GM20000 (cell line): ENCODE results near the gene ALDH3B2.
"Not testable (repeated sequence)": the region's sequence is repeated elsewhere in the genome, so short reads cannot be mapped to it uniquely, and the experiment has no call there.

Source experiments
- DNase-seq: peaks from one replicate; pipeline ENCODE4 v3.0.0; 2012; ENCODE audit warnings: low spot score
- TF ChIP-seq, protein P1 (sequence below): IDR thresholded peaks from 2 replicates; pipeline ENCODE4 v1.5.1; 2012; ENCODE audit warnings: mild to moderate bottlenecking, control low read depth; ENCODE audit errors: extremely low read depth, missing control alignments

The ALDH3B2 gene

DNA sequence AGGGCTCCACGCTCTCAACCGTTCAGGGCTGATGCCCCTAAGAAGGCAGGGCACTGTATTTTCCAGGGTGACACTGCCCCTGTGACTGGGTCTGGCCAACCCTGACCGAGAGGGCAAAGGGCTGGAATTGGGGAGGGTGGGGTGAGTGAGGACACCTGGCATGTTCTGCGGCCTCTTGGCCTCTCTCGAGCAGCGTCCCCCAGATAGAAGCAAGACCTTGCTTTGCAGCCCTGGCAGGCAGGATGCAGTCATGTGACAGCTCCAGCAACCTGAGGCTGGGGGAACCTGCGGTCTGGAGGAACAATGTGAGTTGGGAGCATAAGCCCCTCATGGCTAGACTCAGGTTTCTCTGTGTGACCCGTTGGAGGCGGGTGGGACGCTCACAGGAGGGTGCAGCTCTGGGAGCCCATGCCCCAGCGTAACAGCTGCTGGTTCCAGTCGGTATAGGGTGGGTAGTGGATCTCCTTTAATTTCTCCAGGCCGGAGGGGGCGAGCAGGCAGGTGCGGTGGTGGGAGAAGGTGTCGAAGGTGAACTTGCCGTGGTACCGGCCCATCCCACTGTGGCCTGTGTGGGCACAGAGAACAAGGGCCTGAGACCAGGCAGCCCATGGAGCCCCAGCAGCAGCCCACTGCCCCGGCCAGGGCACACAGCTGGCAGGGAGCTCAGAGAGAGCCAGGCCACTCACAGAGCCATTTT is 11.4 kb downstream of the ALDH3B2 start:
- DNase-seq, result no peak
- TF ChIP-seq, protein P1, sequence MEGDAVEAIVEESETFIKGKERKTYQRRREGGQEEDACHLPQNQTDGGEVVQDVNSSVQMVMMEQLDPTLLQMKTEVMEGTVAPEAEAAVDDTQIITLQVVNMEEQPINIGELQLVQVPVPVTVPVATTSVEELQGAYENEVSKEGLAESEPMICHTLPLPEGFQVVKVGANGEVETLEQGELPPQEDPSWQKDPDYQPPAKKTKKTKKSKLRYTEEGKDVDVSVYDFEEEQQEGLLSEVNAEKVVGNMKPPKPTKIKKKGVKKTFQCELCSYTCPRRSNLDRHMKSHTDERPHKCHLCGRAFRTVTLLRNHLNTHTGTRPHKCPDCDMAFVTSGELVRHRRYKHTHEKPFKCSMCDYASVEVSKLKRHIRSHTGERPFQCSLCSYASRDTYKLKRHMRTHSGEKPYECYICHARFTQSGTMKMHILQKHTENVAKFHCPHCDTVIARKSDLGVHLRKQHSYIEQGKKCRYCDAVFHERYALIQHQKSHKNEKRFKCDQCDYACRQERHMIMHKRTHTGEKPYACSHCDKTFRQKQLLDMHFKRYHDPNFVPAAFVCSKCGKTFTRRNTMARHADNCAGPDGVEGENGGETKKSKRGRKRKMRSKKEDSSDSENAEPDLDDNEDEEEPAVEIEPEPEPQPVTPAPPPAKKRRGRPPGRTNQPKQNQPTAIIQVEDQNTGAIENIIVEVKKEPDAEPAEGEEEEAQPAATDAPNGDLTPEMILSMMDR, result no peak

DNA sequence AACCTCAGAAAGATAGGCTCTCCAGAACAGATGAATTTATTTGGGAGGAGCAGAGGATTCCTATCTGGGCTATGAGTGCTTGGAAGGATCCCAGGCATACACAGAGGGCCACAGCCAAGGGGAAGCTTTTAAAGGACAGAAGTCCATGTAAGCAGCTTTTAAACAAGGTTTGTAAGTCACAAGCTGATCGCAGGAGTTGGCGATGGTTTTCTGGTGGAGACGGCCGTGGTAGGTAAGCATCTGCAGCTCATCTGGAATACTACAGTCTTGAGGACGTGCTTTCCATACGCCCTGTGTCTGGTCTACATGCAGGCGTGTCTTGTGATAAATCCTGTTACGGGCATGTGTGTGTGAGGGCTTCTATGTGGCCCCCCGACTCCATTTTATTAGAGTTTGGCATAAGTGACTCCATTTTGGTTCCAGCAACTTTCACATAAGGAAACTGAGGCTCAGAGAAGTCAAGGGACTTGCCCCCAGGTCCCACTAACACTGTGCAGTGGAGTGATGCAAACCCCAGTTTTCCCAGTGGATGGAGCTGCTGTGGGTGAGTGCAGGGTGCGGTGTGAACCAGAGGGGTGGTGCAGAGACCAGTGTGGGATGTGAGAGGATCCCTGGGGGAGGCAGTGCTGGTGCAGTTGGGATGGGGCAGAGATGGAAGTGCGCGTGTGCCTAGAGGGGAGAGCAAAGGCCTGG is 12.1 kb downstream of the ALDH3B2 start:
- TF ChIP-seq, protein P1, result no peak
- no peak for DNase-seq

DNA sequence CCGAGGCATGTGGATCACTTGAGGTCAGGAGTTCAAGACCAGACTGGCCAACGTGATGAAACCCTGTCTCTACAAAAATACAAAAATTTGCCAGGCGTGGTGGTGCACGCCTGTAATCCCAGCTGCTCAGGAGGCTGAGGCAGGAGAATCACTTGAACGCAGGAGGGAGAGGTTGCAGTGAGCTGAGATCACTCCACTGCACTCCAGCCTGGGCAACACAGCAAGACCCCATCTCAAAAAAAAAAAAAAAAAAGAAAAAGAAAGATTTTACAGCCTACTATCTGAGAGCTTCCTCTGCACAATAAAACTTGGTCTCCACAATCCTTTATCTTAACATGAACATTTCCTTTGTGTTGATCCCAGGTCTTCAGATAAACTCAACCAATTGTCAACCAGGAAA is 13.7 kb downstream of the ALDH3B2 start:
- not testable (repeated sequence) for DNase-seq

DNA sequence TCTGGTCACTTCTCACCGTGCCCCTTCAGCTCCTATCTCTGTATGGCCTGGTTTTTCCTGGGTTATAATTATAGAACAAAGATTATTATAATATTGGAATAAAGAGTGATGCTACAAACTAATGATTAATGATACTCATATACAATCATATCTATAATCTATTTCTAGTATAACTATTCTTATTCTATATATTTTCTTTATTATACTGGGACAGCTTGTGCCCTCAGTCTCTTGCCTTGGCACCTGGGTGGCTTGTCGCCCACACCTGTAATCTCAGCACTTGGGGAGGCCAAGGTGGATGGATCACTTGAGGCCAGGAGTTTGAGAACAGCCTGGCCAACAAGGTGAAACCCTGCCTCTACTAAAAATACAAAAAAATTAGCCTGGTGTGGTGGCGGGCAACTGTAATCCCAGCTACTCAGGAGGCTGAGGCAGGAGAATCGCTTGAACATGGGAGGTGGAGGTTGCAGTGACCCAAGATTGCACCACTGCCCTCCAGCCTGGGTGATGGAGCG is 14.7 kb downstream of the ALDH3B2 start:
- not testable (repeated sequence) for DNase-seq

DNA sequence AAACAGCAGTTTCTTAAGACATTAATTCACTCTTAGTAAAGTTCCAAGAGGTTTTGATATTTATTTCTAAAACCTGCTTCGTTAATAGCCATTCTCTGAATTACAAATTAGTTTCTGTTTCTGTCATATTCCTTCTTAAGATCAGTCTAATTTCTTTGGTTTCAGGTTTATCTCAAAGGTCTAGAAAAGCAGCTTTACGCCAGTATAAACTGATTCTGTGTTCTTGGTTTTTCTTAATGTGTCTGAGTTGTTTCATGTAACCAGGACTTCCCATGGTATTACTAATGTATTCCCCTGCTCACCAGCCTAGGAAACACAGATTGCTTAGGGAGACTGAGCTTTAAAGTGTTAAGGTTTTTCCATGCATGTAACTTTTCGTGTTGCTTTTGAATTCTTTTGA is 17.1 kb downstream of the ALDH3B2 start:
- TF ChIP-seq, protein P1, result no peak
- no peak for DNase-seq

DNA sequence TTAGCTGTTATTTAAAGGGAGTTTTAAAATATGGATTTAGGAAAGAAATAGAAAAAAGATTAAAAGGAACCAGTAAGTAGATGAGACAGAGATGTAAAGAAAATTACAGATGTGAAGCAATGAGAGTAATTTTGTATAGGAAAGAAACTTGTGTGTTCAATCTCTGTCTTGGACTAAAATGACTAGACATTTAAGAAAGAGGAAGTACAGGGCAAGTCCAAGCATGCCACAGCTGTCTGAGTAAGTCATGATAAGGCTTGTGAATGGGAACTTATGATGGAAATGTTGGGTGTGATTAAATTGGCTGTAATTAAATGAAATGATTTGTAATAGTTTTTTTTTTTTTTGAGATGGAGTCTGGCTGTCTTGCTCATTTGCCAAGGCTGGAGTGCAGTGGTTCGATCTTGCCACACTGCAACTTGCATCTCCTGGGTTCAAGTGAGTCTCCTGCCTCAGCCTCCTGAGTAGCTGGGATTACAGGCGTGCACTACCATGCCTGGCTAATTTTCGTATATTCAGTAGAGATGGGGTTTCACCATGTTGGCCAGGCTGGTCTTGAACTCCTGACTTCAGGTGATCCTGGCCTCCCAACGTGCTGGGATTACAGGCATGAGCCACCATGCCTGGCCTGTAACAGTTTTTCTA is 18.0 kb downstream of the ALDH3B2 start:
- TF ChIP-seq, protein P1, result no peak
- no peak for DNase-seq

DNA sequence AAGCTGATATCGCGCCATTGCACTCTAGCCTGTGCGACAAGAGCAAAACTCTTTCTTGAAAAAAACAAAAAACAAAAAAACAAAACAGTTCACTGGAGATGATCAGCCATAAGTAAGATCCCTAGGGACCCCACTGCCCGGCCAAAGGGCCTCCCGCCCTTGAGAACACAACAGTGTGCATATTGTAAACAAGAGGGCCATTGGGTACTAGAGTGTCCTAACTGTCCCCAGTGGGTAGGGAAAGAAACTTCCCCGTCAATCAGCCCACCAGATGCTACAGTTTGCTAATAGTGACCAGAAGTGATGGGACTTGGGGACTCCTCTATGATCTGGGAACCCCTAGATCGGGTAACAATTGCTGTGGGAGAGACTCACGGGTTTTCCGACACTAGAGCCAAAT is 20.2 kb downstream of the ALDH3B2 start:
- no peak for DNase-seq
- TF ChIP-seq, protein P1, result no peak
